Gastrocnemius medialis (tissue), 4 donors: ENCODE results near the gene LRRC61. TPM values are rescaled to one million over a fixed set of nuclear protein-coding genes. Genes with fewer than 3 reads are reported as not detected.

Experiments
- ATAC-seq, 2 donors: fragments of 150-250 bp; one replicate each; pipeline ENCODE4 v1.9.1; 2016
- DNase-seq, 2 donors: peaks; one replicate each; pipeline ENCODE4 v3.0.0-alpha.2; 2019
- H3K27ac ChIP-seq, 4 donors: fragments of 200-600 bp; sonication (generic); 1 replicate in 1 of 4; 2 replicates in 3 of 4; pipeline ENCODE4 v1.5.1; 2016 to 2018; ENCODE audit warnings: mild to moderate bottlenecking in 2 of 4, moderate library complexity in 1 of 4
- H3K27me3 ChIP-seq, 3 donors: fragments of 200-600 bp; sonication (generic) in 2 of 3; 1 replicate in 1 of 3; 2 replicates in 2 of 3; pipeline versions ENCODE4 v1.5.1 to v1.6.0; 2016 to 2019; ENCODE audit warnings: mild to moderate bottlenecking in 1 of 3, moderate library complexity in 1 of 3
- H3K36me3 ChIP-seq, 2 donors: fragments of 200-600 bp; sonication (generic) in 1 of 2; one replicate each; pipeline ENCODE4 v1.5.1; 2017 to 2018
- H3K4me1 ChIP-seq, 2 donors: fragments of 200-600 bp; sonication (generic) in 1 of 2; one replicate each; pipeline ENCODE4 v1.5.1; 2016 to 2017; ENCODE audit warnings: mild to moderate bottlenecking in 2 of 2
- H3K4me3 ChIP-seq, 4 donors: fragments of 200-600 bp; sonication (generic) in 3 of 4; 1 replicate in 1 of 4; 2 replicates in 3 of 4; pipeline ENCODE4 v1.5.1; 2016 to 2019; ENCODE audit warnings: mild to moderate bottlenecking in 2 of 4
- H3K9me3 ChIP-seq, 3 donors: fragments of 200-600 bp; sonication (generic) in 2 of 3; 1 replicate in 1 of 3; 2 replicates in 2 of 3; pipeline ENCODE4 v1.5.1; 2016 to 2019
- POLR2A ChIP-seq, 2 donors: fragments of 450-650 bp; IDR thresholded peaks; one replicate each; pipeline ENCODE4 v1.6.1; 2017; ENCODE audit warnings: antibody characterized with exemption in 2 of 2, mild to moderate bottlenecking in 2 of 2, moderate library complexity in 2 of 2
- in situ Hi-C, 4 donors: fragments of 200-750 bp; cut with MboI; loops; one replicate each; pipeline versions ENCODE4 v1.15.0 to v1.8.0; 2017; ENCODE audit warnings: low sequenced_read_pairs in 4 of 4
- intact Hi-C: fragments of 100-400 bp; cut with DNase I; formaldehyde crosslinking; loops from one replicate; pipeline ENCODE4 v1.15.1; 2023; ENCODE audit warnings: low total_unique reads
- total RNA-seq, 4 donors: library from RNA; depleted of rRNA; stranded (reverse); fragments of >200 nt; gene quantifications; one replicate each; pipeline versions ENCODE4 v1.1.0 to v1.2.3, GENCODE V29; 2016
- TF ChIP-seq, protein P1 (sequence below), 5 experiments: fragments of 450-650 bp in 3 of 5; fragments of 200-600 bp in 2 of 5; sonication (generic) in 2 of 5; IDR thresholded peaks in 4 of 5; conservative IDR thresholded peaks in 1 of 5; 1 replicate in 4 of 5; 2 replicates in 1 of 5; pipeline ENCODE4 v1.5.1; 2016 to 2019; ENCODE audit warnings: antibody characterized with exemption in 5 of 5, mild to moderate bottlenecking in 3 of 5, moderate library complexity in 3 of 5

LRRC61 gene
- total RNA-seq, 4 donors from 2014 or later, result 0.62 to 6.8 (median 1.9) TPM

DNA sequence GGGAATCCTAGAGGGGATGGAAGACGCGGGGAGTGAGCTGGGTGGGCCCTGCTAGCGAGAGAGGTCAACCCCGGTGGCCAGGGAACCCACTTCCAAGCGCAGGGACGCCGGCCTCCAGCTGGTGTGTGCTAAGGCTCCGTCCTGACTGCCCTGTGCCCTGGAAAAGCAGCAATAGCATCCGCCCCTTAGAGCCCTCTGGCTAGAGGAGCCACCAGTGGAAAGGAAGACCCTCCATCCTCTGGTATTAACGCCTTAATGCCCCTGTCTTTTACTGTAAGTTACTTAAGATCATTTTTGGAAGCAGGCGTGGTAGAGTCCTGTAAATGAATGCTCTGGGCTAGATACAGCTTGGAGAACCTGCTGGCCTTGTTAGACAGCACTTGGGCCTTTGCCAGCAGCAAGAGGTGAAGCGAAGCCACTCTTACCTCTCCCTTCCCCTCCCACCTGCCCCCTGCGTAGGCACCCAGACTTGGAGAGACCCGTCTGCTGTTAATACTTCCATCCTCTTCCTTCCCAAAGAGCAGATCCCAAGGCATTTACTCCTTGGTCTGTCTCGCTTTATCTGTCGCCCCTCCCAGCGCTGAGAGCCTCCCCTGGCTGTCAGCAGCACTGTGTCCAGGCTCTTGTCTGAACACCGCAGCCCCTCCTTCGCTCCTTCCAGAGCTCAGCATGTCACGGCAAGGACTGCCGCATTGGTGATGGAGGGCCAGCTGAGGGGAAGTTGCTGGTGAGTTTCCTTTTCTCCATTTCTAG is 50.1 kb downstream of the LRRC61 start:
- ATAC-seq, result no peak
- no peak for DNase-seq
- TF ChIP-seq, protein P1, sequence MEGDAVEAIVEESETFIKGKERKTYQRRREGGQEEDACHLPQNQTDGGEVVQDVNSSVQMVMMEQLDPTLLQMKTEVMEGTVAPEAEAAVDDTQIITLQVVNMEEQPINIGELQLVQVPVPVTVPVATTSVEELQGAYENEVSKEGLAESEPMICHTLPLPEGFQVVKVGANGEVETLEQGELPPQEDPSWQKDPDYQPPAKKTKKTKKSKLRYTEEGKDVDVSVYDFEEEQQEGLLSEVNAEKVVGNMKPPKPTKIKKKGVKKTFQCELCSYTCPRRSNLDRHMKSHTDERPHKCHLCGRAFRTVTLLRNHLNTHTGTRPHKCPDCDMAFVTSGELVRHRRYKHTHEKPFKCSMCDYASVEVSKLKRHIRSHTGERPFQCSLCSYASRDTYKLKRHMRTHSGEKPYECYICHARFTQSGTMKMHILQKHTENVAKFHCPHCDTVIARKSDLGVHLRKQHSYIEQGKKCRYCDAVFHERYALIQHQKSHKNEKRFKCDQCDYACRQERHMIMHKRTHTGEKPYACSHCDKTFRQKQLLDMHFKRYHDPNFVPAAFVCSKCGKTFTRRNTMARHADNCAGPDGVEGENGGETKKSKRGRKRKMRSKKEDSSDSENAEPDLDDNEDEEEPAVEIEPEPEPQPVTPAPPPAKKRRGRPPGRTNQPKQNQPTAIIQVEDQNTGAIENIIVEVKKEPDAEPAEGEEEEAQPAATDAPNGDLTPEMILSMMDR (IDR thresholded peaks at IDR 0.05 in 4 of 5, conservative IDR thresholded peaks at IDR 0.05 in 1 of 5), result no peak
- TF ChIP-seq POLR2A (IDR thresholded peaks at IDR 0.05), result no peak
- peaks cover 0 to 21% of the 10 kb centered on the region in 2 donors for H3K36me3 ChIP-seq
- no peaks in the 10 kb centered on the region for H3K9me3 ChIP-seq
- intact Hi-C loops, result no loop called here
- no peaks in the 10 kb centered on the region for H3K27me3 ChIP-seq
- in situ Hi-C loops, result no loop called here
- no peak overlapping the region for H3K4me3 ChIP-seq
- H3K4me1 ChIP-seq, result peaks cover 25 to 34% of the 10 kb centered on the region in 2 donors
- peak overlapping the region; percentile 16 to 97 (median 80) for H3K27ac ChIP-seq

DNA sequence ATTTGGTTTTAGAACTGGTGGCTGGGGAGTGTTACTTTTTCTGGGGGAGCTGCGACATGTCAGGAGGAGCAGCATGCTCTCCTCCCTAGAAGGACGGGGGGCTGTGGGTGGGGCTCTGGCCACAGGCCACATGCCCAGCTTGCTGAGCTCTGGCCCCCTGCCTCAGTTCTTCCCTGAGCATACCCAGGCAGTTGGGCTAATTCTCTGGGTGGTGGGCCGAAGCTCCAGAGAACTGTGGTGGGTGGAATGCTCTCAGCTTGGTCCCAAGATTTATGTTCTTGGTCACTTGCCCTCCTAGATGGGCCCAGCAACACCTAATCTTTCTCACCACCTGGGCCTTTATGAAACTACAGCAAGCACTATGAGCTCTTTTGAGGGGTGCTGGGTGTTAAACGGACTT is 50.9 kb downstream of the LRRC61 start:
- Histone ChIP-seq H3K36me3 (peaks cover 0 to 21% of the 10 kb centered on the region in 2 donors), H3K27ac (peak overlapping the region; percentile 16 to 97 (median 80)), H3K4me3 (no peak overlapping the region), H3K9me3 (no peaks in the 10 kb centered on the region), H3K27me3 (no peaks in the 10 kb centered on the region), H3K4me1 (peaks cover 29 to 35% of the 10 kb centered on the region in 2 donors)
- TF ChIP-seq POLR2A (IDR thresholded peaks at IDR 0.05), result no peak
- TF ChIP-seq, protein P1 (IDR thresholded peaks at IDR 0.05 in 4 of 5, conservative IDR thresholded peaks at IDR 0.05 in 1 of 5), result no peak
- no peak for DNase-seq
- in situ Hi-C loops, result no loop called here
- ATAC-seq, result no peak
- intact Hi-C loops, result no loop called here

DNA sequence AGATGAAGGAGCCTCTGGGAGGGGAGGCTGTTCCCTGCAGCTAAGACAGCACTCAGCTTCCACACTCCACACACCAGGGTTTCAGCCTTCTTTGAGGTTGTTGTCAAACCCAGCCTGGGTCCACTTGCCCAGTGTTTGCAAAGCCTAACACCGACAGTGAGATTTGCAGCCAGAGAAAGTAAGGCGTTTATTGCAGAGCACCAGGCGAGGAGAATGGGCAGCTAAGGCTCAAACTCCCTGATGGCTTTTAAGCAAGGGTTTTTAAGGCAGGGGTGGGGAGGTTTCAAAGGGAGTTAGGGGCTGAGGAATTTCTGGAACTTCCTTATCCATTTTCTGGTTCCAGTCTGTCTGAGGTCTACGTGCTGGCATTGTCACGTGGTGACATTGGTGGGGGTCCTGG is 51.3 kb downstream of the LRRC61 start:
- peak overlapping the region; percentile 16 to 97 (median 80) for H3K27ac ChIP-seq
- TF ChIP-seq POLR2A (IDR thresholded peaks at IDR 0.05), result no peak
- TF ChIP-seq, protein P1 (IDR thresholded peaks at IDR 0.05 in 4 of 5, conservative IDR thresholded peaks at IDR 0.05 in 1 of 5), result no peak
- ATAC-seq (no peak), DNase-seq (no peak)
- intact Hi-C loops (no loop called here), in situ Hi-C loops (no loop called here)
- peaks cover 0 to 21% of the 10 kb centered on the region in 2 donors for H3K36me3 ChIP-seq
- H3K27me3 ChIP-seq, result no peaks in the 10 kb centered on the region
- H3K4me3 ChIP-seq, result no peak overlapping the region
- H3K9me3 ChIP-seq, result no peaks in the 10 kb centered on the region
- H3K4me1 ChIP-seq, result peaks cover 28 to 32% of the 10 kb centered on the region in 2 donors

DNA sequence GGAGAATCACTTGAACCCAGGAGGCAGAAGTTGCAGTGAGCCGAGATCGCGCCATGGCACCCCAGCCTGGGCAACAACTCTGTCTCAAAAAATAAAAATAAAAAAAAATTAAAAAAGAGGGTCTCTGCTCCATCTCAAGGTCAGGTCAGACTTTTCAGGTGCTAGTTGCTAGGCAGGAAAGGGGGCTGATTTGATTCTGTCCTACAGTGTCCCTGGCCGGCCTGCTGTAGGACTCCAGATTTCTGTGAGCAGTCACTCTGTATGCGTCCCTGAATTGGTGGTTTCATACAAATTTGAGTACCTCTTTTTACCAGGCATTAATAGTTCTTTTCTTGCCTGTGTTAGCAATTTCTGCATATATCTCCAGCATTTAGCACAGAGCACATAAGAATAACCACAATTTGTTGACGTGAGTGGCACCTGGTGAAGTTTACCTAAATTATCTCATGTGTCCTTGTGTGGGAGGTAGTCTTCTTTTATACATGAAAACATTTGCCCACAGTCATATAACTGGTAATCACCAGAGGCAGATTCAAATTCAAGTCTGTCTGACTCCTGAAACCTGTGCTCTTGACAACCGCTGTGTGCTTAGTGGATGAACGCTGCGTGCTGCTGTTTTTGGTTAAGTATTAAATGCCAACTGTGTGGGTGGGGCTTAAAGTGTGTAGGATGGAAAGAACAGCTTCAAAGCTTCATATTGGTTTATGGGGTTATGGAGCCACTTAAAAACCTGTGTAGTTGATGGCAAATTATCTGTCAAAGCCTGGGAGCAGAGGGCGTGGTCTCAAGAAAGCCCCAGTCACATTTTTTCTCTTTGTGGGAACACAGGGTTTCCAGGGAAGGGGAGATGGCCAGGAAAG is 52.7 kb downstream of the LRRC61 start:
- TF ChIP-seq, protein P1 (IDR thresholded peaks at IDR 0.05 in 4 of 5, conservative IDR thresholded peaks at IDR 0.05 in 1 of 5), result no peak
- TF ChIP-seq POLR2A (IDR thresholded peaks at IDR 0.05), result no peak
- Histone ChIP-seq H3K36me3 (peaks cover 0 to 21% of the 10 kb centered on the region in 2 donors), H3K4me3 (no peak overlapping the region), H3K9me3 (no peaks in the 10 kb centered on the region), H3K4me1 (peaks cover 23 to 29% of the 10 kb centered on the region in 2 donors), H3K27ac (peak overlapping the region; percentile 93 to 99 (median 96)), H3K27me3 (no peaks in the 10 kb centered on the region)
- ATAC-seq (no peak), DNase-seq (no peak)
- intact Hi-C loops (loop anchor here (5.0 kb wide), 1 partner anchor 504 kb away; the partner anchor contains the start of gene ATP6V0E2), in situ Hi-C loops (no loop called here)
